GM06990 (cell line): ENCODE data around the gene PTPA.
"Not testable (repeated sequence)": the region's sequence is repeated elsewhere in the genome, so short reads cannot be mapped to it uniquely, and the experiment has no call there.

Experiments
- DNase-seq: peaks from one replicate; pipeline ENCODE4 v3.0.0-alpha.2; 2011; ENCODE audit not compliant: insufficient read length; ENCODE audit errors: extremely low read depth
- H3K27me3 ChIP-seq: replicated peaks from 2 replicates; pipeline ENCODE4 v1.6.0; 2011; ENCODE audit warnings: low read length; ENCODE audit not compliant: control insufficient read depth, insufficient read depth
- H3K36me3 ChIP-seq: 2 replicates; pipeline ENCODE4 v1.5.1; 2011; ENCODE audit warnings: low read length; ENCODE audit not compliant: control insufficient read depth, insufficient read depth
- H3K4me3 ChIP-seq: replicated peaks from 2 replicates; pipeline ENCODE4 v1.5.1; 2011; ENCODE audit warnings: low read depth, mild to moderate bottlenecking, control low read depth, low read length
- TF ChIP-seq, protein P1 (sequence below): IDR thresholded peaks from 2 replicates; pipeline ENCODE4 v1.5.1; 2011; ENCODE audit warnings: low read length, control low read depth, mild to moderate bottlenecking, inconsistent platforms; ENCODE audit not compliant: insufficient read depth, poor library complexity, severe bottlenecking

The PTPA gene

DNA sequence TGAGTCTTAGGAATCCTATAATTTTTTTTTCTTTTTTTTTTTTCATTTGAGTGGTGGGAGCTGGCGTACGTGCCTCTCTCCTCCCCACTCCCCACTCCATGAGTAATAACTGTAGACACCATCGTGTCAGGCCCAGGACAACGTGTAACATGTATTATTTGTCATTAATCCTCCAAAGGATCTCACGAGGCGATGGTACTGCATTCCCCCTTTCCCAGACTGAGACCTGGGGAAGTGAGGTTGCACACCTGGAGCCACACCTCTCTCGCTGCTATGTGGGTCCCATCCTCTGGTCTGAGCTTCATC, 73.0 kb downstream of the PTPA start:
- no peak overlapping the region for H3K4me3 ChIP-seq
- no peaks in the 10 kb centered on the region for H3K27me3 ChIP-seq
- no peak for DNase-seq
- TF ChIP-seq, protein P1, sequence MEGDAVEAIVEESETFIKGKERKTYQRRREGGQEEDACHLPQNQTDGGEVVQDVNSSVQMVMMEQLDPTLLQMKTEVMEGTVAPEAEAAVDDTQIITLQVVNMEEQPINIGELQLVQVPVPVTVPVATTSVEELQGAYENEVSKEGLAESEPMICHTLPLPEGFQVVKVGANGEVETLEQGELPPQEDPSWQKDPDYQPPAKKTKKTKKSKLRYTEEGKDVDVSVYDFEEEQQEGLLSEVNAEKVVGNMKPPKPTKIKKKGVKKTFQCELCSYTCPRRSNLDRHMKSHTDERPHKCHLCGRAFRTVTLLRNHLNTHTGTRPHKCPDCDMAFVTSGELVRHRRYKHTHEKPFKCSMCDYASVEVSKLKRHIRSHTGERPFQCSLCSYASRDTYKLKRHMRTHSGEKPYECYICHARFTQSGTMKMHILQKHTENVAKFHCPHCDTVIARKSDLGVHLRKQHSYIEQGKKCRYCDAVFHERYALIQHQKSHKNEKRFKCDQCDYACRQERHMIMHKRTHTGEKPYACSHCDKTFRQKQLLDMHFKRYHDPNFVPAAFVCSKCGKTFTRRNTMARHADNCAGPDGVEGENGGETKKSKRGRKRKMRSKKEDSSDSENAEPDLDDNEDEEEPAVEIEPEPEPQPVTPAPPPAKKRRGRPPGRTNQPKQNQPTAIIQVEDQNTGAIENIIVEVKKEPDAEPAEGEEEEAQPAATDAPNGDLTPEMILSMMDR, result no peak
- H3K36me3 ChIP-seq, result no peaks in the 10 kb centered on the region

DNA sequence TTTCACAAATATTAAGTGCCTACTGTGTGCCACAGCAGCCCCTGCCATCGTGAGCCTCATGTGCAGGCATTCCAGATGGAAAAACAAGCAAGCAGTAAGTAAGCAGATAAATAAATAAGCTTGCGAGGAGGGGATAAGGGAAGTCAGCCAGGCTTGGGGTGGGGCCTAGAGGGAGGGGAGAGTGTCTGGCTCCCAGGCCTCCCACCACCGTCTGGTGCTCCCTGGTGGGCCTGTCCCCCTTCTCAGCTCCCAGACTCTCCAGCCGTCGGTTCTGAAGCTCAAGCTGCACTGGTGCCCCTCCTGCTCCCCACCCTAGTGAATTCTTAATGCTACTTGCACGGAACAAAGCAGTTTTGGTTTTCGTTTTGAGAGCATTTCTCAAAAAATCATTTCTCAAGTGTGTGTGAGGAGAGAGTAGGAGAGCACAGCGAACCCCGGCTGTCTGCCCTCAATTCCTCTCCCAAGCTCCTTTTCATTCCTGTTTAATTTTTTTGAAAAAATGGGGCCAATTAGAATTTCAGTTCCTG, 73.4 kb downstream of the PTPA start:
- TF ChIP-seq, protein P1, result no peak
- H3K27me3 ChIP-seq, result no peaks in the 10 kb centered on the region
- no peak for DNase-seq
- H3K4me3 ChIP-seq, result no peak overlapping the region
- no peaks in the 10 kb centered on the region for H3K36me3 ChIP-seq

DNA sequence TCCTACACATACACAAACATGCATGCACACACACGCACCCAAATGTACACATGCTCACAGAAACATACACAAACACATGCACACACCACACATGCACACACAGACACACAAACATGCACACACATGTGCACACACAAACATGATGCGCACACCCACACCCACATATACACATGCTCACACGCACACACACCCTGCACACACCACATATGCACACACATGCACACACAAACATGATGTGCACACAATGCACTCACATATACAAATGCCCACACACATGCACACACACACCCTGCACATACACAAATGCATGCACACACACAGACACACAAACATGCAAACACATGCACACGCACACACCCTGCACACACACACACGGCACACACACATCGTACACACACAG, 74.2 kb downstream of the PTPA start:
- no peaks in the 10 kb centered on the region for H3K36me3 ChIP-seq
- no peak overlapping the region for H3K4me3 ChIP-seq
- TF ChIP-seq, protein P1, result no peak
- DNase-seq, result no peak
- no peaks in the 10 kb centered on the region for H3K27me3 ChIP-seq

DNA sequence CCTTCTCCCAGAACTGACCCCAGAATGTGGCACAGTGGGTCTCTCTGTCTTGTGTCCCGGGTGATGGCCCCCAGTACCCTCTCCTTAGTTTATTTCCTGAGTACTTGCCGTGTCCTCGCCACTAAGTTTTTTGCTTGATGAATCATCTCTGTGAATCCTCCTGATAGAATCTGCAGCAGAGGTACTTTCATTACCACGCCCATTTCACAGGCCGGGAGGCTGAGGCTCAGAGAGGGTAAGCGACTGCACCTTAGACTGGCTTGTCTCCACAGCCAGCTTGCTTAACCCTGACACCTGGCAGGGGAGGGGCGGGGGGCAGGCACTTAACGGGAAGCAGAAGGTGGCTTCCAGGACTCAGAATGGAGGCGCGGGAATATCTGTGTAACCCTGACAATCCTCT, 74.8 kb downstream of the PTPA start:
- no peak for DNase-seq
- Histone ChIP-seq H3K36me3 (no peaks in the 10 kb centered on the region), H3K4me3 (no peak overlapping the region), H3K27me3 (no peaks in the 10 kb centered on the region)
- TF ChIP-seq, protein P1, result no peak

DNA sequence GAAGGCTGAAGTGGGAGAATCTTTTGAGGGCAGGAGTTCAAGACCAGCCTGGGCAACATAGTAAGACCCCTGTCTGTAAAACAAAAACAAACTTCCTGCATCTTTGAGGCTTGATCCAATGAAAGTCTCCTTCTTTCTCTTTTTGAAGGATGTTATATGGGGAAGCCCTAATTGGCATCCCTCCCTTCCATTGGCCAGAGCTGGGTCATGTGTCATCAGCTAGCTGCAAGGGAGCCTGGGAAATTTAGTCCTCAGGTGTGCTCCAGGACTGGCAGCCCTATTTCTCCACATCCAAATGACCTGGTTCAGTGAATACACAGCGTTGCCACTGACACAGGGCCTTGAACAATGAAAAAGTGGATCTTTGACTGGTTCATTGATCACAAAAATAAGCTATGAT, 75.8 kb downstream of the PTPA start:
- DNase-seq, result no peak
- TF ChIP-seq, protein P1, result no peak
- H3K36me3 ChIP-seq, result no peaks in the 10 kb centered on the region
- H3K4me3 ChIP-seq, result no peak overlapping the region
- no peaks in the 10 kb centered on the region for H3K27me3 ChIP-seq

DNA sequence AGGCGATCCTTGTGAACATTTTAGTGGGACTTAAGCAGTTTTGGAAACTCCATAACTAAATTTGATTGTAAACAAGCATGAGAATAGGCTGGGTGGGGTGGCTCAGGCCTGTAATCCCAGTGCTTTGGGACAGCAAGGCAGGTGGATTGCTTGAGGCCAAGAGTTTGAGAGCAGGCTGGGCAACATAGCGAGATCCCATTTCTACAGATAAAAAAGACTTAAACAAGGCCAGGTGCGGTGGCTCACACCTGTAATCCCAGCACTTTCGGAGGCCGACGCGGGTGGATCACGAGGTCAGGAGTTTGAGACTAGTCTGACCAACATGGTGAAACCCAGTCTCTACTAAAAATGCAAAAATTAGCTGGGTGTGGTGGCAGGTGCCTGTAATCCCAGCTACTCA, 78.8 kb downstream of the PTPA start:
- not testable (repeated sequence) for DNase-seq, H3K27me3 ChIP-seq, H3K4me3 ChIP-seq, H3K36me3 ChIP-seq
